ENCODE measurements around the gene PTX3.

The PTX3 gene

GRCh38 chr3:157477441-157477840 lies 40.8 kb downstream of the PTX3 start:
- H3K9me3 ChIP-seq (ENCODE audit: control insufficient read depth, insufficient read depth, low read length) = no peaks in the 10 kb centered on the region
- no peak overlapping the region for H3K27ac ChIP-seq (ENCODE audit: low read depth, low read length)
- no peaks in the 10 kb centered on the region for H3K36me3 ChIP-seq (ENCODE audit: control insufficient read depth, insufficient read depth, low read length)
- no peak overlapping the region for H3K4me3 ChIP-seq (ENCODE audit: low read depth, low read length)
- no peak overlapping the region for H3K9ac ChIP-seq (ENCODE audit: low read depth, low read length)
- H3K27me3 ChIP-seq (ENCODE audit: control insufficient read depth, insufficient read depth, low read length) = no peaks in the 10 kb centered on the region
- no peaks in the 10 kb centered on the region; the same call in none of the 2 replicates for H3K4me1 ChIP-seq (ENCODE audit: control insufficient read depth, insufficient read depth, low read length)

GRCh38 chr3:157479464-157480243 lies 43.0 kb downstream of the PTX3 start:
- Histone ChIP-seq H3K36me3 (ENCODE audit: control insufficient read depth, insufficient read depth, low read length) (no peaks in the 10 kb centered on the region), H3K4me1 (ENCODE audit: control insufficient read depth, insufficient read depth, low read length) (no peaks in the 10 kb centered on the region; the same call in none of the 2 replicates), H3K9me3 (ENCODE audit: control insufficient read depth, insufficient read depth, low read length) (no peaks in the 10 kb centered on the region), H3K27ac (ENCODE audit: low read depth, low read length) (no peak overlapping the region), H3K27me3 (ENCODE audit: control insufficient read depth, insufficient read depth, low read length) (no peaks in the 10 kb centered on the region), H3K4me3 (ENCODE audit: low read depth, low read length) (no peak overlapping the region), H3K9ac (ENCODE audit: low read depth, low read length) (no peak overlapping the region)

- no peaks in the 10 kb centered on the region for H3K9me3 ChIP-seq (ENCODE audit: control insufficient read depth, insufficient read depth, low read length)
- H3K27me3 ChIP-seq (ENCODE audit: control insufficient read depth, insufficient read depth, low read length) = no peaks in the 10 kb centered on the region
These were observed 50.7 kb downstream of the PTX3 start for GRCh38 chr3:157487339-157487738.

GRCh38 chr3:157488144-157488543 lies 51.5 kb downstream of the PTX3 start:
- no peaks in the 10 kb centered on the region for H3K36me3 ChIP-seq (ENCODE audit: control insufficient read depth, insufficient read depth, low read length)
- peaks cover 7% of the 10 kb centered on the region; the same call in 1 of the 2 replicates for H3K4me1 ChIP-seq (ENCODE audit: control insufficient read depth, insufficient read depth, low read length)
- H3K9me3 ChIP-seq (ENCODE audit: control insufficient read depth, insufficient read depth, low read length) = no peaks in the 10 kb centered on the region
- H3K9ac ChIP-seq (ENCODE audit: low read depth, low read length) = no peak overlapping the region
- H3K27me3 ChIP-seq (ENCODE audit: control insufficient read depth, insufficient read depth, low read length) = no peaks in the 10 kb centered on the region
- no peak overlapping the region for H3K4me3 ChIP-seq (ENCODE audit: low read depth, low read length)
- H3K27ac ChIP-seq (ENCODE audit: low read depth, low read length) = no peak overlapping the region

More at GRCh38 chr3:157487339-157487738, 50.7 kb downstream of the PTX3 start:
- H3K4me1 ChIP-seq (ENCODE audit: control insufficient read depth, insufficient read depth, low read length) = peaks cover 2% of the 10 kb centered on the region; the same call in 1 of the 2 replicates
- no peaks in the 10 kb centered on the region for H3K36me3 ChIP-seq (ENCODE audit: control insufficient read depth, insufficient read depth, low read length)
- H3K27ac ChIP-seq (ENCODE audit: low read depth, low read length) = no peak overlapping the region
- H3K4me3 ChIP-seq (ENCODE audit: low read depth, low read length) = no peak overlapping the region
- no peak overlapping the region for H3K9ac ChIP-seq (ENCODE audit: low read depth, low read length)

GRCh38 chr3:157491136-157491535 lies 54.5 kb downstream of the PTX3 start:
- peaks cover 8% of the 10 kb centered on the region; the same call in 1 of the 2 replicates for H3K4me1 ChIP-seq (ENCODE audit: control insufficient read depth, insufficient read depth, low read length)
- H3K9ac ChIP-seq (ENCODE audit: low read depth, low read length) = no peak overlapping the region
- H3K36me3 ChIP-seq (ENCODE audit: control insufficient read depth, insufficient read depth, low read length) = no peaks in the 10 kb centered on the region
- no peak overlapping the region for H3K27ac ChIP-seq (ENCODE audit: low read depth, low read length)
- H3K9me3 ChIP-seq (ENCODE audit: control insufficient read depth, insufficient read depth, low read length) = no peaks in the 10 kb centered on the region
- H3K27me3 ChIP-seq (ENCODE audit: control insufficient read depth, insufficient read depth, low read length) = no peaks in the 10 kb centered on the region
- no peak overlapping the region for H3K4me3 ChIP-seq (ENCODE audit: low read depth, low read length)
